ENCODE measurements around the gene DOCK4. TPM values are rescaled to one million over a fixed set of nuclear protein-coding genes. Genes with fewer than 3 reads are reported as not detected.

The DOCK4 gene
- total RNA-seq, 1 donor from 2014 or later = 32.2 TPM

- no peak overlapping the region for H3K9ac ChIP-seq (ENCODE audit: low read length)
- no peak overlapping the region for H2AFZ ChIP-seq (ENCODE audit: low read depth, low read length)
- no peak overlapping the region for H3K4me3 ChIP-seq (ENCODE audit: insufficient read depth, low read depth, low read length)
- Mint-ChIP-seq H3K4me1 (ENCODE audit: low read depth, unreplicated experiment) (peaks cover 12% of the 10 kb centered on the region), H3K27me3 (ENCODE audit: low read depth, unreplicated experiment) (no peaks in the 10 kb centered on the region), H3K4me3 (ENCODE audit: unreplicated experiment) (no peak overlapping the region), H3K27ac (ENCODE audit: unreplicated experiment) (no peak overlapping the region), H3K36me3 (ENCODE audit: low read depth, unreplicated experiment) (no peaks in the 10 kb centered on the region), H3K9me3 (ENCODE audit: unreplicated experiment) (peaks cover 3% of the 10 kb centered on the region)
- H4K20me1 ChIP-seq (ENCODE audit: insufficient read depth, low read length) = no peaks in the 10 kb centered on the region
- H3K27me3 ChIP-seq (ENCODE audit: insufficient read depth, low read length) = no peaks in the 10 kb centered on the region
- no peak overlapping the region for H3K4me2 ChIP-seq (ENCODE audit: low read length)
- no peaks in the 10 kb centered on the region for H3K79me2 ChIP-seq (ENCODE audit: insufficient read depth, low read length)
- H3K27ac ChIP-seq (ENCODE audit: low read depth, low read length) = no peak overlapping the region
- H3K9me3 ChIP-seq (ENCODE audit: insufficient read depth, low read depth, low read length) = no peaks in the 10 kb centered on the region
- no peaks in the 10 kb centered on the region for H3K36me3 ChIP-seq (ENCODE audit: insufficient read depth, low read length)
- FAIRE-seq (no peak), DNase-seq (ENCODE audit: low read depth) (no peak)
- TF ChIP-seq EZH2 (IDR thresholded peaks at IDR 0.05; ENCODE audit: insufficient read depth, low read length) (no peak), CTCF (IDR thresholded peaks at IDR 0.05; ENCODE audit: insufficient read depth, low read depth, low read length) (no peak)
- H3K4me1 ChIP-seq (ENCODE audit: insufficient read depth, low read length) = no peaks in the 10 kb centered on the region
These were observed 156.5 kb downstream of the DOCK4 start for GRCh38 chr7:112049555-112050249.

- TF ChIP-seq EZH2 (IDR thresholded peaks at IDR 0.05; ENCODE audit: insufficient read depth, low read length) (no peak), CTCF (IDR thresholded peaks at IDR 0.05; ENCODE audit: insufficient read depth, low read depth, low read length) (no peak)
- Histone ChIP-seq H3K4me3 (ENCODE audit: insufficient read depth, low read depth, low read length) (no peak overlapping the region), H3K79me2 (ENCODE audit: insufficient read depth, low read length) (no peaks in the 10 kb centered on the region), H3K4me1 (ENCODE audit: insufficient read depth, low read length) (no peaks in the 10 kb centered on the region), H3K4me2 (ENCODE audit: low read length) (no peak overlapping the region), H3K36me3 (ENCODE audit: insufficient read depth, low read length) (no peaks in the 10 kb centered on the region), H4K20me1 (ENCODE audit: insufficient read depth, low read length) (no peaks in the 10 kb centered on the region), H3K27ac (ENCODE audit: low read depth, low read length) (no peak overlapping the region), H3K27me3 (ENCODE audit: insufficient read depth, low read length) (no peaks in the 10 kb centered on the region), H3K9me3 (ENCODE audit: insufficient read depth, low read depth, low read length) (no peaks in the 10 kb centered on the region), H3K9ac (ENCODE audit: low read length) (no peak overlapping the region), H2AFZ (ENCODE audit: low read depth, low read length) (no peak overlapping the region)
- H3K4me1 Mint-ChIP-seq (ENCODE audit: low read depth, unreplicated experiment) = peaks cover 2% of the 10 kb centered on the region
- FAIRE-seq (no peak), DNase-seq (ENCODE audit: low read depth) (no peak)
- no peak overlapping the region for H3K27ac Mint-ChIP-seq (ENCODE audit: unreplicated experiment)
- H3K9me3 Mint-ChIP-seq (ENCODE audit: unreplicated experiment) = peaks cover 3% of the 10 kb centered on the region
- no peak overlapping the region for H3K4me3 Mint-ChIP-seq (ENCODE audit: unreplicated experiment)
- no peaks in the 10 kb centered on the region for H3K27me3 Mint-ChIP-seq (ENCODE audit: low read depth, unreplicated experiment)
- H3K36me3 Mint-ChIP-seq (ENCODE audit: low read depth, unreplicated experiment) = no peaks in the 10 kb centered on the region
These were observed 158.8 kb downstream of the DOCK4 start for GRCh38 chr7:112047421-112047820.

- no peak for FAIRE-seq
- no peak for TF ChIP-seq CTCF (IDR thresholded peaks at IDR 0.05; ENCODE audit: insufficient read depth, low read depth, low read length)
- no peak for TF ChIP-seq EZH2 (IDR thresholded peaks at IDR 0.05; ENCODE audit: insufficient read depth, low read length)
- H4K20me1 ChIP-seq (ENCODE audit: insufficient read depth, low read length) = no peaks in the 10 kb centered on the region
These were observed 161.0 kb downstream of the DOCK4 start for GRCh38 chr7:112045222-112045621.

More at GRCh38 chr7:112045222-112045621, 161.0 kb downstream of the DOCK4 start:
- H3K79me2 ChIP-seq (ENCODE audit: insufficient read depth, low read length) = no peaks in the 10 kb centered on the region
- H3K27ac ChIP-seq (ENCODE audit: low read depth, low read length) = no peak overlapping the region
- DNase-seq (ENCODE audit: low read depth) = no peak
- H3K9ac ChIP-seq (ENCODE audit: low read length) = no peak overlapping the region
- Mint-ChIP-seq H3K9me3 (ENCODE audit: unreplicated experiment) (peaks cover 3% of the 10 kb centered on the region), H3K27me3 (ENCODE audit: low read depth, unreplicated experiment) (no peaks in the 10 kb centered on the region), H3K27ac (ENCODE audit: unreplicated experiment) (no peak overlapping the region), H3K4me1 (ENCODE audit: low read depth, unreplicated experiment) (no peaks in the 10 kb centered on the region), H3K4me3 (ENCODE audit: unreplicated experiment) (no peak overlapping the region), H3K36me3 (ENCODE audit: low read depth, unreplicated experiment) (peaks cover 2% of the 10 kb centered on the region)
- H2AFZ ChIP-seq (ENCODE audit: low read depth, low read length) = no peak overlapping the region
- H3K4me2 ChIP-seq (ENCODE audit: low read length) = no peak overlapping the region
- H3K4me3 ChIP-seq (ENCODE audit: insufficient read depth, low read depth, low read length) = no peak overlapping the region
- no peaks in the 10 kb centered on the region for H3K4me1 ChIP-seq (ENCODE audit: insufficient read depth, low read length)
- H3K27me3 ChIP-seq (ENCODE audit: insufficient read depth, low read length) = no peaks in the 10 kb centered on the region
- no peaks in the 10 kb centered on the region for H3K9me3 ChIP-seq (ENCODE audit: insufficient read depth, low read depth, low read length)
- H3K36me3 ChIP-seq (ENCODE audit: insufficient read depth, low read length) = no peaks in the 10 kb centered on the region
